Lower leg skin (tissue), 3 donors: ENCODE data around the gene RNF149.

Source experiments
- POLR2A ChIP-seq, 2 donors: fragments of 450-650 bp; IDR thresholded peaks; one replicate each; pipeline ENCODE4 v1.6.1; 2016 to 2017; ENCODE audit warnings: antibody characterized with exemption in 2 of 2, mild to moderate bottlenecking in 1 of 2, moderate library complexity in 1 of 2
- TF ChIP-seq, protein P1 (sequence below), 3 donors: fragments of 450-650 bp; IDR thresholded peaks; one replicate each; pipeline ENCODE4 v1.5.1; 2016; ENCODE audit warnings: antibody characterized with exemption in 3 of 3, mild to moderate bottlenecking in 3 of 3, moderate library complexity in 2 of 3

DNA sequence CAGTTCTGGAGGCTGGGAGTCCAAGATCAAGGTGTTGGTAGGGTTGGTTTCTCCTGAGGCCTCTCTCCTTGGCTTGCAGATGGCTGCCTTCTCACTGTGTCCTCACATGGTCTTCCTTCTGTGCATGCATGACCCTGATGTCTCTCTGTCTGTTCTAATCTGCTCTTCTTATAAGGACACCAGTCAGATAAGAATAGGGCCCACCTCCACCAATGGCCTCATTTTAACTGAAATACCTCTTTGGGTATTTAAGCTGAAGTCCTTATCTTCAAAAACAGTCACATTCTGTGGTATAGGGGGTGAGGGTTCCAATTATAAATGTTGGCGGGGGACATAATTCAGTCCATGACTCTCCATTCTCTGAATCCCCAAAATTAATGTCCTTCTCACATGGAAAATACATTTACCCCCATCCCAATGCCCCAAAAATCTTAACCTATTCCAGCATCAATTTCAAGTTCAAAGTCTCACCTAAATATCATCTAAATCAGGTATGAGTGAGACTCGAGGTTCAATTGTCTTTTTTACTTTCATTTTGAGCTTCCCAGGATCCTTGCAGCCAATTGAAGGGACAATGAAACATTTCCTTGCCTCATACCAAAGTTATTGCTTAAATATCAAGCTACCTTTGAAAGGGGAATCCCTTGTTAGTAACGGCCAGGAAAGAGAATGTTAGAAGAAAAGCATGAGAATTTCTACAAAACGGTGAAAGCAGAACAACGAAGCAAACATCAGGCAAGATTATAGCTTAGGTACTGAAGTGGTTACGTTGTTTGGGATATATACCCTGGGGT, 76.4 kb downstream of the RNF149 start:
- TF ChIP-seq, protein P1, sequence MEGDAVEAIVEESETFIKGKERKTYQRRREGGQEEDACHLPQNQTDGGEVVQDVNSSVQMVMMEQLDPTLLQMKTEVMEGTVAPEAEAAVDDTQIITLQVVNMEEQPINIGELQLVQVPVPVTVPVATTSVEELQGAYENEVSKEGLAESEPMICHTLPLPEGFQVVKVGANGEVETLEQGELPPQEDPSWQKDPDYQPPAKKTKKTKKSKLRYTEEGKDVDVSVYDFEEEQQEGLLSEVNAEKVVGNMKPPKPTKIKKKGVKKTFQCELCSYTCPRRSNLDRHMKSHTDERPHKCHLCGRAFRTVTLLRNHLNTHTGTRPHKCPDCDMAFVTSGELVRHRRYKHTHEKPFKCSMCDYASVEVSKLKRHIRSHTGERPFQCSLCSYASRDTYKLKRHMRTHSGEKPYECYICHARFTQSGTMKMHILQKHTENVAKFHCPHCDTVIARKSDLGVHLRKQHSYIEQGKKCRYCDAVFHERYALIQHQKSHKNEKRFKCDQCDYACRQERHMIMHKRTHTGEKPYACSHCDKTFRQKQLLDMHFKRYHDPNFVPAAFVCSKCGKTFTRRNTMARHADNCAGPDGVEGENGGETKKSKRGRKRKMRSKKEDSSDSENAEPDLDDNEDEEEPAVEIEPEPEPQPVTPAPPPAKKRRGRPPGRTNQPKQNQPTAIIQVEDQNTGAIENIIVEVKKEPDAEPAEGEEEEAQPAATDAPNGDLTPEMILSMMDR (IDR thresholded peaks at IDR 0.05) = no peak
- TF ChIP-seq POLR2A (IDR thresholded peaks at IDR 0.05) = no peak
